HG02943 (cell line): ENCODE measurements around the gene TANGO6.

ENCODE experiments used
- ATAC-seq: cut with Tn5 transposase; IDR thresholded peaks from one replicate; pipeline ENCODE4 v1.9.1; 2021; ENCODE audit warnings: mild to moderate bottlenecking, low read depth, moderate library complexity; ENCODE audit not compliant: unreplicated experiment

TANGO6 gene

DNA sequence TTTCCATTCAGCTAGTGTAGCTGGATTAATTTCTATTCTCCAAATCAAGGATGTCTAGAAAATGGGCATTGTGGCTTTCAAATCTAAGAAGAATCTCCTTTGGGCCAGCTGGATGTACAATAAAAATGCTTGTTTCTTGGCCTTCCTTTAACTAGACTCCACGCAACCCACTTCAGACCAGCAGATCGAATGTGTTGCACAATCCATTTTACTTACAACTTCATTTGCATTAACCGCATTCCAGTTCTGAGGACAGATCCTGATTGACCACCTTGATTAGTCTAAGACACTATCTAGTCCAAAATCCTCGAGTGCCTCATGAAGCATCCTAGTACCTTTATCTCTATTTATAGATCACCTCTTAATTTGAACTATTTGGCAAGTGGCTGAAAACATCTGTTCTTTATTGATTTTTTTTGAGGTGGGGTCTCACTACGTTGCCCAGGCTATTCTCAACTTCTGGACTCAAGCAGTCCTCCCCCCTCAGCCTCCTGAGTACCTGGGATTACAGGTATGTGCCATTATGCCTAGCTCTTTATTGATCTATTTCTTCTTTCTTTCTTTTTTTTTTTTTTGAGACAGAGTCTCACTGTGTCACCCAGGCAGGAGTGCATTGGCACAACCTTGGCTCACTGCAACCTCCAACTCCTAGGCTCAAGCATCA, 241.8 kb downstream of the TANGO6 start:
- no peak for ATAC-seq

GRCh38 chr16:69087161-69087581, 243.8 kb downstream of the TANGO6 start:
- ATAC-seq, result no peak

DNA sequence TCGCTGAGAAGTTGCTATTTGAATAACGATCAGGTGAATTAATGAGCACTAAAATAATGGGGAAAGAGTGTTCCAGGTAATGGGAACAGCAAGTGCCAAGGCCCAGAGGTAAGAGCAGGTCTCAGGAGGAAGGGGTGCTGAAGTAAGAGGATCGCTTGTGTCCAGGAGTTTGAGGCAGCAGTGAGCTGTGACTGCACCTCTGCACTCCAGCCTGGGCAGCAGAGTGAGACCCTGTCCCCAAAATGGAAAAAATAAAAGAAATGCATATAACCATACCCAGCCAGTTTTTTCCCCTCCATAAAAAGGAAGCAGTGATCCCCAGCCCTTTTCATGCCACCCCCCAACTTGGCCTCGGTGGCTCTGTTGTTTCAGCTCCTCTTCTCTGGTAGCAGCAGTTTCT, 245.4 kb downstream of the TANGO6 start:
- no peak for ATAC-seq

- no peak for ATAC-seq
Observed at GRCh38 chr16:69089091-69089910, 246.0 kb downstream of the TANGO6 start.

GRCh38 chr16:69093974-69094373, 250.6 kb downstream of the TANGO6 start:
- no peak for ATAC-seq

- no peak for ATAC-seq
Observed at GRCh38 chr16:69094501-69094900, 251.2 kb downstream of the TANGO6 start.

GRCh38 chr16:69095193-69095592, 251.9 kb downstream of the TANGO6 start:
- no peak for ATAC-seq

DNA sequence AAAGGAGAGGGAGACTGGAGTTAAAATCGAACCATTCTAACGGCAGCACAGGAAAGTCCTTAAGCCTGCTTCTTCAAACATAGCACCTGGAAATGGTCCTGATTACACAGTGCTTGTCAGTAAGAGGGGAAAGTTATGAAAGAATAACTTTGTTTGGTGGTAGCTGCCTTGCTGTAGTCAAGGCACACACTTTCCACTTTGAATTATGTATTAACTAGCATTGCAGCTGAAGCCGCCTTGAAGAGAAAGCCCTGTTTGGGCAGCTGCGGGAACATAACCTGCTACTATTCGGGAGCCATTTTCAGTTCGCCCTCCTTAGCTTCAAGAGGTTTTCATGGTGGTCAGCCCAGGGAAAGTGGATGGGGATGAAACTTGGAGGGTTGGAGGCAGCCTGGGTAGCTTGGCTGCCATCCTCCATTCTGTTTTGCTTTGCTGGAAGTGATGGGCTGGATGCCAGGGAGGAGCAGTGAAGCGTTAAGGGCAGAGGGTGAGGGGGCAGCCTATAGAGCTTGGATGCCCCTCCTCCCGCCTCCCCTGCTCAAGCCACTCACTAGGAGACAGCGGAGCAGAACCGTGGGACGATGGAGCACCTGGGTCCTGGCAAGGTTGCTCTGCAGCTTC, 256.9 kb downstream of the TANGO6 start:
- no peak for ATAC-seq

GRCh38 chr16:69105501-69106361, 262.4 kb downstream of the TANGO6 start, which contains the start of gene HAS3:
HAS3 (plus strand) TSS chr16:69105653; CDS start chr16:69109396, 3,743 bp downstream.
- no peak for ATAC-seq

DNA sequence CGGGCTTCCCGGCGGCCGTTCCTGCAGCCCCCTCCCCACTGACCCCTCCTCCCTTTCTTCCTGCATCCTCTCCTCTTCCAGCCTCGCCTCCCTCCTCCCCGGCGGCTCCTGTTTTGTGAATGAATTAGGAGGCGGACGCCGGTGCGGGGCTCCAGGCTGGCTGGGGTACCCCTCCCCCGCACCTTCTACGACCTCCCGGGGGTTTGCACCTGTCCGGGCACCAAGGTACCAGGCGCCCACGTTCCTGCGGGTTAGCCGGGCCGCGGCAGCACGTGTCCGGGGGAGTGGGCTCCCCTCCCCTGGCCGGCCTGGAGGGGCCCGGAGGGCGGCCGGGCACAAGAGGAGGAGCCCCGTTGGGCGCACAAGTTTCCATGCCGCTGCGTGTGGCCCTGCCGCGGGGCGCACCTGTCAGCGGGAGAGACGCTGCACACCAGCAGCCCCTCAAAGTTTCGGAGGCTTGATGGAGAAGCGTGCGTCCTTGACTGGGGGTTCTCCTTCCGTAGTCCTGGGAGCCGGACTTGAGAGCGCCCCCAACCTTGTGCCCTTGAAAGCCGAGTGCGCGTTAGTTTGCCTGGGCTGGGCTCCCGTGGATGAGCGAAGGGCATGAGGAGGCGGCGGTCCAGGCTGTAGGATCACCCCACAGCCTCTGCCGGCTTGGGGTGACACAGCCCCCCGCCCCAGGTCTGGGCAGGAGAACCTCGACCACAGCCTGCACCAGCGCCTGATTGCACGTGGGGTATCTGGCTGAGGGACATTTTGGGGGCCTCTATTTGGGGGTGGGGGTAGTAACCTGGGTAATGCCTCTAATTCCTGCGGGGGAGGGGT, 263.4 kb downstream of the TANGO6 start:
- ATAC-seq, result no peak

GRCh38 chr16:69107316-69107962, 264.1 kb downstream of the TANGO6 start:
- no peak for ATAC-seq

GRCh38 chr16:69108064-69108904, 265.0 kb downstream of the TANGO6 start:
- no peak for ATAC-seq

GRCh38 chr16:69108905-69109252, 265.5 kb downstream of the TANGO6 start:
- no peak for ATAC-seq

GRCh38 chr16:69109486-69110270, 266.3 kb downstream of the TANGO6 start:
- ATAC-seq, result no peak

DNA sequence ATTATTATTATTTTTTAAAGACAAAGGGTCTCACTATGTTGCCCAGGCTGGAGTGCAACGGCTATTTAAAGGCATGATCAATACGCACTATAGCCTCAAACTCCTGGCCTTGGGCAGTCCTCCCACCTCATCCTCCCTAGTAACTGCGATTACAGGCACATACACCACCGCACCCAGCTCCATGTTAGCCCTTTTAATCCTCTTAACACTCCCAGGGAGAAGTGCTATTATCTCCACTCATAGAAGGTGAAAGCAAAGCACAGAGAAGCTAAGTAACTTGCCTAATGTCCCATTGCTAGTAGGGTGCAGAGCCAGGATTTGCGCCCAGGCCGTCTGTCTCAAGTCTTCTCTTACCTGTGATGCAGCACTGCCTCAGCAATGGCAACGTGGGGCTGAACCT, 267.1 kb downstream of the TANGO6 start:
- ATAC-seq, result no peak

- ATAC-seq, result no peak
Observed at GRCh38 chr16:69111216-69111875, 268.0 kb downstream of the TANGO6 start.

- ATAC-seq, result no peak
Observed at GRCh38 chr16:69111876-69112230, 268.5 kb downstream of the TANGO6 start.
